LNCAP (cell line): Measurements from ENCODE around the gene PACS1.

Experiments
- TF ChIP-seq, protein P1 (sequence below): fragments of 450-650 bp; IDR thresholded peaks from 2 replicates; pipeline ENCODE4 v1.5.1; 2017; ENCODE audit warnings: mild to moderate bottlenecking

Gene PACS1

DNA sequence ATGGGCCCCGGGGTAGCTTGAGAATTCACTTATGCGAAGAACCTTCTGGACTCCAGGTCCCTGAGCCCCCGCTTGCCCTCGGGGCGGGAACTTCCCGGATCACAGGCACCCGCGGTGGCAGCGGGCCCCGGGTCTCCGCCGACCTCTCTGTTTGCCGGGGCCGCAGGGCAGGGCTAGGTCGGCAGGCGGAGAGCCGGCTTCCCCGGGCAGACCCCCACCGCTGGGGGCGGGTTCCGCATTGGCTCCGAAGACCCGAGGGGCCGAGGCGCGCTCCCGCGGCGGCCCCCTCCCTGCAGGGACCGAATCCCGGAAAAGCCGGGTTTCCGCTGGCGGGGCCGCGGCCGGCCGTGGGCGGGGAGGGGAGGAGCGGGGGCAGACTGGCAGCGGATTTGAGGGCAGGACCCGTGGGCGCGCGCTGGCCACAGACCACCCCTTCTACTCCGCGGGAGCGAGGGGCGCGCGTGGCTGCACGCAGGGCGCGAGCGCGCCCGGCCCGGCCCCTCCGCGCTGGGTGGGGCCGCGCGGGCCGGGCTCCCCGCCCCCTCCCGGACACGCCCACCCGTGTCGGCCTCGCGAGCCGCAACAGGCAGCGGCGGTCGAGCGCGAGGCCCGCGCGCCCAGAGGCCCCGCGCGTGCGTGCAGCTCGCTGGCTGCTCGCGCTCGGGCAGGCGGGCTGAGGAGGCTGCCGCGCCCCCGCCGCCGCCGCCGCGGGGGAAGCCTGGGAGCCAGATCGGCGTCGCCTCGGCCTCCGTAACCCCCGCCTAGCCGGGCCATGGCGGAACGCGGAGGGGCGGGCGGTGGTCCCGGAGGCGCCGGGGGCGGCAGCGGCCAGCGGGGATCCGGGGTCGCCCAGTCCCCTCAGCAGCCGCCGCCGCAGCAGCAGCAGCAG is at the start of gene PACS1:
Gene PACS1 (plus strand): TSS at position 558 of the 889 bp plus-strand sequence. CDS start 215 bp downstream, at position 773.
- TF ChIP-seq, protein P1, sequence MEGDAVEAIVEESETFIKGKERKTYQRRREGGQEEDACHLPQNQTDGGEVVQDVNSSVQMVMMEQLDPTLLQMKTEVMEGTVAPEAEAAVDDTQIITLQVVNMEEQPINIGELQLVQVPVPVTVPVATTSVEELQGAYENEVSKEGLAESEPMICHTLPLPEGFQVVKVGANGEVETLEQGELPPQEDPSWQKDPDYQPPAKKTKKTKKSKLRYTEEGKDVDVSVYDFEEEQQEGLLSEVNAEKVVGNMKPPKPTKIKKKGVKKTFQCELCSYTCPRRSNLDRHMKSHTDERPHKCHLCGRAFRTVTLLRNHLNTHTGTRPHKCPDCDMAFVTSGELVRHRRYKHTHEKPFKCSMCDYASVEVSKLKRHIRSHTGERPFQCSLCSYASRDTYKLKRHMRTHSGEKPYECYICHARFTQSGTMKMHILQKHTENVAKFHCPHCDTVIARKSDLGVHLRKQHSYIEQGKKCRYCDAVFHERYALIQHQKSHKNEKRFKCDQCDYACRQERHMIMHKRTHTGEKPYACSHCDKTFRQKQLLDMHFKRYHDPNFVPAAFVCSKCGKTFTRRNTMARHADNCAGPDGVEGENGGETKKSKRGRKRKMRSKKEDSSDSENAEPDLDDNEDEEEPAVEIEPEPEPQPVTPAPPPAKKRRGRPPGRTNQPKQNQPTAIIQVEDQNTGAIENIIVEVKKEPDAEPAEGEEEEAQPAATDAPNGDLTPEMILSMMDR, result no peak

DNA sequence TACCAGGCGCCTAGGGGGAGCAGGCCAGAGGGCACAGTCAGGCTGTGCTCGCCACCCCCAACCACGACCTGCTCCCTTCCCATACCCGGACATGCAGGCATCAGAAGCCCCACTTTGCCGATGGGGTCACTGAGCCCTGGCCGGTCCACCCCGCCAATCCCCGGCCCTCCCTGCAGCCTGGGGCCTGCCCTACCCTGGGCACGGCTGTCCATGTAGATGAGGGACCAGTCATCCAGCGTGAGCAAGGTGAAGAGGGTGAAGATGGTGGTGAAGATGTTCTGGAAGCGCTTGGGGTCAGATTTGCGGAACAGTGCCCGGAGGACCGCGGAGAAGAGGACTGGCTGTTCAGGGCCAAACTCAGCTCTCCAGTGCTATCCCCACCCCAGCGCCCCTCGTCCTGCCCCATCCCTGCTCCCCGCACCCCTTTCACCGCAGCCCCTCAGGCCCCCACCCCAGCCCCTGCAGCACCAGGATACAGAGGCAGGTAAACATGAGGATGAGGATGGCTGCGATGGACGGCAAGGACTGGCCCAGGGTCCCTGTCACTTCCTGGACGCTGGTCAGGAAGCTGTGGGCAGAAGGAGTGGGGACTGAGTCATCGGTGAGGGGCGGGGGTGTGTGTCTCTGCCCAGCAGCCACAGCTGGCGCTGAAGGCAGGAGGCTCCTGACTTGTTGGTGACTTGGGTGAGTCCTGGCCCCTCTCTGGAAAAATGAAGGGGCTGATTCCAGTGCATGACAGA is 49.3 kb upstream of the PACS1 start:
- TF ChIP-seq, protein P1, result no peak

DNA sequence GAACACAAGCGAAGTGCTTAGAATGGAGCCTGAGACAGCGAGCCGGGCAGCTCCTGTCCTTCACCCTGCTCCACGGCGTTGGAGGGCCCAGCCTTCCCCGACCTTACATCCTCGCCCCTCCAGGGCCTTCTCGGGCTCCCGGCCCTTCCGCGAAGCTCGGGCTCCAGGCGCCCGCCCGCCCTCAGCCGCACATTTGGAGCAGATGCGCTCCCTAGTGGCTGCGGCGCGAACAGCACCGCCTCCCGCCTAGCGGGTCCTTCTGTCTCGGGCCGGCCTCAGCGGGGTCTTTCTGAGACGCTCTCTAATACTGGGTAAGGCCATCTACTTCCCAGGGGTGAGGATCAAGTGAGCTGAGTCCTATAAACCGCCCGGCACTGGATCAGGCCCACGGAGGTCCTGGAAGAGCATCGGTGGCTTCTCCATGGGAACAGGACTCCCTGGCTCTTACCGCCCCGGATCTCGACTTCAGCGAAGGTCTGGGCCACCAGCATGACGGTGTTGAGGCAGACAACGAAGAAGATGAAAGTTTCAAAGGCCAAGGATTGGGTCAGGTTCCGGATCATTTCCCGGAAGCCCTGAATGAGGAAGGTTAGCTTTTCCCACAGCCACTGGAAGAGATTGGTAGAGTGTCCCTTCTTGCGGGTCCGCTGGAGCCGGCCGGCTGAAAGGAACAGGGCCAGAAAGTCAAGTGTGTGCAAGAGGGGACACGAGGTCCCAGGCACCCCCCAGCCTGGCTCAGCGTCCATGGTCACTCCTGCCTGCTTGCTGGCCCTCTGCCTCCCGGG is 47.5 kb upstream of the PACS1 start:
- TF ChIP-seq, protein P1, result peak; percentile 99

DNA sequence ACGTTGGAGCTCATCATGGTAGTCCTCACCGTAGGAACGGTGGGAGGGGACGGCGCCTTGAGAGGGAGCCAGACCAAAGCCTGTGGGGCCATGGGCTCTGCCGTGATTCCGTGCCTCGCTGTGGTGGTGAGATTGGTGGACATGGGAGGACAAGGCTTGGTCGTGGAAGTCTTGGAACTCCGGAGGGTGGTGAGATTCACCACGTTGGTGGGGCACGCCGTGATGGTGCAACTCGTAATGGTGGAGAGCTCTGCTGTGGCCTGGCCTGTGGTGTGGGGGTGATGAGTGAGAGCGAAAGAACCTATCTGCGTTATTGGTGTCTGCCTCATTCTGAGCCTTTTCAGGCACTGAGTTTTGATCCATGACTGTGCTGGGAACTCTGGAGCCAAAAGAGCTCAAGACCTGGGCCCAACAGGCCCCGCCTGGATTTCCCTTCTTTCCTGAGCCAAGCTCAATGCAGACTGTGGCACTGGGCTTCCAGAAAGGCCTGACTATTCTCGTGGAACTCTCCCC is 44.0 kb upstream of the PACS1 start, which contains the start of gene CATSPER1:
Gene CATSPER1 (minus strand): TSS at position 463 of the 513 bp plus-strand sequence. CDS start 100 bp downstream, at position 363.
- TF ChIP-seq, protein P1, result no peak

DNA sequence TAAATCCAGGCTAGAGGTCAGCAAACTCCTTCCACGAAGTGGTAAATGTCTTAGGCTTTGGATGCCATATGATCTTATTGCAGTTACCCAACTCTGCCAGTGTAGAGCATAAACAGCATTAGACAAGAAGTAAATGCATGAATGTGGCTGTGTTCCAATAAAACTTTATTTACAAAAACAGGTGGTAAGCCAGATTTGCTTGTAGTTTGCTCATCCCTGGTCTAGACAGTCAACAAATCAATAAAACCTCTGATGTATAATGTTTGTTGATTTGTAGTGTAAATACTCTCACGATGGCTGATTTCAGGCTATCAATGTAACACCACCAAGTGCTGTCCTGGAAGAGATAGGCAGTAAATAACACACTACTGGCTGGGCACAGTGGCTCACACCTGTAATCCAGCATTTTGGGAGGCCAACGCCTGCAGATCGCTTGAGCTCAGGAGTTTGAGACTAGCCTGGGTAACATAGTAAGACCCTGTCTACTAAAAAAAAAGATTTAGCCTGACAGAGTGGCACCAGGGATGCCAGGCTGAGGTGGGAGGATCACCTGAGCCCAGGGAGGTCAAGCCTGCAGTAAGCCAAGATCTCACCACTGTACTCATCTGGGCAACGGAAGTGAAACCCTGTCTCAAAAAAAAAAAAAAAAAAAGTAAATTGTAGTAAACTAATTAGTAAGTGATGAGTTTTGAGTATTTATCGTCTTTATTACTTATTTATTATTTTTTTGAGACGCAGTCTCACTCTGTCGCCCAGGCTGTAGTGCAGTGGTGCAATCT is 36.9 kb upstream of the PACS1 start:
- TF ChIP-seq, protein P1, result no peak

DNA sequence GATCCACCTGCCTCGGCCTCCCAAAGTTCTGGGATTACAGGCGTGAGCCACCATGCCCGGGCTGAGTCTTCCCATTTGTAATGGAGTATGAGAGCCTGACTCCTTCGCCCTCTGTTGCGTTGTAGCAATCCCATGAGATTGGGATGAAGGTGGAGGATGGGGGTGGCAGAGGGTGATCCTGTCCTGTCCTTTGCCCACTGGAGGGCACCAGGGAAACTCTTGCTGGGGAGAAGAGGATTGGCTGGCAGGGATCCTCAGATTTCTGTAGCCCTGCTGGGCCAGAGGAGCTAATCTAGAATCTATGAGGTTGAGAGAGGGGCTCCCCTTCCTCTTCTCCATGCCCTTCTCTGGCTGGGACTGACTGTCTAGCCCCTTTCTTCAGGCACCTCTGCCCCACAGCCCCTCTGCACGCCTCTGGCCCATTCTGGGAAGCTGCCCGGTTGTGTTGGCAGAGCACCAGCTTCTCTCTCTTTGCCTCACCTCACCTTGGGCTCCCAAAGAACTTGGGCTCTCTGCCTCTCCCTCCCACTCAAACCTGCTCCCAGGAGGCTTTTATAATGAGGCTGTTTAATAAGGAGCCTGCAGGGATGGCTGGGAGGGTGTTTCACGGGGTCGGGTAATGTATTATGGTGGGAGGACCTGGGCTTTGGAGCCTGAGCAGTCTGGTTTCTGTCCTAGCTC is 34.3 kb upstream of the PACS1 start:
- TF ChIP-seq, protein P1, result no peak
